Measurements from ENCODE around the gene KLB.
"Not testable (repeated sequence)": the region's sequence is repeated elsewhere in the genome, so short reads cannot be mapped to it uniquely, and the experiment has no call there.

KLB gene

DNA sequence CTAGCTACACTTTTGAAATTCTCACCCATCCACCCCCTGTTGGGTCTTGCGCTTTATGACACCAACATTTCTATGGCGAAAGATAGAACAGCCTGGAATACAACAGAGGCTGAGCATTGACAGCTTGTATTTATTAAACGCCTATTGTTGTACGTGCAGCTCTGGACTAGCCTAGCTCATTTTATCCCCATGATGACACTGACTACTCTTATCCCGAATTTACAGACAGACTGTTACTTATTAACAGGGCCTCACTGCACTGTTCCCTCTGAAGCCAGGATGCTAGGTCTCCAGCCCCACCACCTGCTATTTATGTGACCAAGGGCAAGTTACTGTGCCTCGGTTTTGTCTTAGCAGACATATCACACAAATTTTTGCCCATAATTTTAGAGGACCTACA lies 39.6 kb upstream of the KLB start:
- H3F3A ChIP-seq (ENCODE audit: control insufficient read depth, insufficient read depth), result peaks cover 22% of the 10 kb centered on the region
- no peak overlapping the region for H3K27ac ChIP-seq (ENCODE audit: low read depth, low read length)
- H3K79me2 ChIP-seq (ENCODE audit: control insufficient read depth, low read length), result peaks cover 42% of the 10 kb centered on the region
- H3K4me2 ChIP-seq (ENCODE audit: low read length), result peak overlapping the region; percentile 79
- peaks cover 26% of the 10 kb centered on the region; the same call in 1 of the 2 replicates for H3K36me3 ChIP-seq (ENCODE audit: control insufficient read depth, low read length)
- no peak for TF ChIP-seq EZH2phosphoT487 (IDR thresholded peaks at IDR 0.05; ENCODE audit: borderline replicate concordance, low read length)
- TF ChIP-seq, protein P1, sequence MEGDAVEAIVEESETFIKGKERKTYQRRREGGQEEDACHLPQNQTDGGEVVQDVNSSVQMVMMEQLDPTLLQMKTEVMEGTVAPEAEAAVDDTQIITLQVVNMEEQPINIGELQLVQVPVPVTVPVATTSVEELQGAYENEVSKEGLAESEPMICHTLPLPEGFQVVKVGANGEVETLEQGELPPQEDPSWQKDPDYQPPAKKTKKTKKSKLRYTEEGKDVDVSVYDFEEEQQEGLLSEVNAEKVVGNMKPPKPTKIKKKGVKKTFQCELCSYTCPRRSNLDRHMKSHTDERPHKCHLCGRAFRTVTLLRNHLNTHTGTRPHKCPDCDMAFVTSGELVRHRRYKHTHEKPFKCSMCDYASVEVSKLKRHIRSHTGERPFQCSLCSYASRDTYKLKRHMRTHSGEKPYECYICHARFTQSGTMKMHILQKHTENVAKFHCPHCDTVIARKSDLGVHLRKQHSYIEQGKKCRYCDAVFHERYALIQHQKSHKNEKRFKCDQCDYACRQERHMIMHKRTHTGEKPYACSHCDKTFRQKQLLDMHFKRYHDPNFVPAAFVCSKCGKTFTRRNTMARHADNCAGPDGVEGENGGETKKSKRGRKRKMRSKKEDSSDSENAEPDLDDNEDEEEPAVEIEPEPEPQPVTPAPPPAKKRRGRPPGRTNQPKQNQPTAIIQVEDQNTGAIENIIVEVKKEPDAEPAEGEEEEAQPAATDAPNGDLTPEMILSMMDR (IDR thresholded peaks at IDR 0.05; ENCODE audit: low read depth, low read length, poor library complexity, severe bottlenecking), result no peak
- peak overlapping the region; percentile 80; the same call in 1 of the 2 replicates for H3K4me3 ChIP-seq (ENCODE audit: low read length)
- H3K27me3 ChIP-seq (ENCODE audit: control insufficient read depth, low read length), result no peaks in the 10 kb centered on the region
- peaks cover 14% of the 10 kb centered on the region for H3K9me3 ChIP-seq (ENCODE audit: control insufficient read depth, insufficient read depth, low read length)
- H4K20me1 ChIP-seq (ENCODE audit: control insufficient read depth, insufficient read depth, low read depth, low read length), result no peaks in the 10 kb centered on the region
- H3K9me2 ChIP-seq (replicated peaks; ENCODE audit: control insufficient read depth, low read length), result no peaks in the 10 kb centered on the region
- H3K4me1 ChIP-seq (ENCODE audit: control insufficient read depth, low read length), result peaks cover 33% of the 10 kb centered on the region

- H3K79me2 ChIP-seq (ENCODE audit: control insufficient read depth, low read length), result peaks cover 20% of the 10 kb centered on the region
- H3K36me3 ChIP-seq (ENCODE audit: control insufficient read depth, low read length), result peaks cover 11% of the 10 kb centered on the region; the same call in 1 of the 2 replicates
- no peaks in the 10 kb centered on the region for H4K20me1 ChIP-seq (ENCODE audit: control insufficient read depth, insufficient read depth, low read depth, low read length)
- H3K4me2 ChIP-seq (ENCODE audit: low read length), result no peak overlapping the region
- TF ChIP-seq EZH2phosphoT487 (IDR thresholded peaks at IDR 0.05; ENCODE audit: borderline replicate concordance, low read length), result no peak
- TF ChIP-seq, protein P1 (IDR thresholded peaks at IDR 0.05; ENCODE audit: low read depth, low read length, poor library complexity, severe bottlenecking), result no peak
- H3K9me2 ChIP-seq (replicated peaks; ENCODE audit: control insufficient read depth, low read length), result no peaks in the 10 kb centered on the region
- peaks cover 8% of the 10 kb centered on the region for H3F3A ChIP-seq (ENCODE audit: control insufficient read depth, insufficient read depth)
- H3K9me3 ChIP-seq (ENCODE audit: control insufficient read depth, insufficient read depth, low read length), result peaks cover 17% of the 10 kb centered on the region
- no peak overlapping the region for H3K4me3 ChIP-seq (ENCODE audit: low read length)
- no peak overlapping the region for H3K27ac ChIP-seq (ENCODE audit: low read depth, low read length)
- H3K4me1 ChIP-seq (ENCODE audit: control insufficient read depth, low read length), result peaks cover 12% of the 10 kb centered on the region
- no peaks in the 10 kb centered on the region for H3K27me3 ChIP-seq (ENCODE audit: control insufficient read depth, low read length)
Observed at GRCh38 chr4:39369301-39369700, 37.4 kb upstream of the KLB start.

DNA sequence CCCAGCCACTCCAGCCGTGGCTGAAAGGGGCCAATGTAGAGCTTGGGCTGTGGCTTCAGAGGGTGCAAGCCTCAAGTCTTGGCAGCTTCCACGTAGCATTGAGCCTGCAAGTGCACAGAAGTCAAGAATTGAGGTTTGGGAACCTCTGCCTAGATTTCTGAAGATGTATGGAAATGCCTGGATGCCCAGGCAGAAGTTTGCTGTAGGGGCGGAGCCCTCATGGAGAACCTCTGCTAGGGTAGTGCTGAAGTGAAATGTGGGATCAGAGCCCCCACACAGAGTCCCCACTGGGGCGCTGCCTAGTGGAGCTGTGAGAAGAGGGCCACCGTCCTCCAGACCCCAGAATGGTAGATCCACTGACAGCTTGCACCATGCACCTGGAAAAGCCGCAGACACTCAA lies 35.5 kb upstream of the KLB start:
- not testable (repeated sequence) for H3K4me3 ChIP-seq (ENCODE audit: low read length); H3K27ac ChIP-seq (ENCODE audit: low read depth, low read length); H3K4me2 ChIP-seq (ENCODE audit: low read length); H3F3A ChIP-seq (ENCODE audit: control insufficient read depth, insufficient read depth); H3K27me3 ChIP-seq (ENCODE audit: control insufficient read depth, low read length); H4K20me1 ChIP-seq (ENCODE audit: control insufficient read depth, insufficient read depth, low read depth, low read length); H3K79me2 ChIP-seq (ENCODE audit: control insufficient read depth, low read length); H3K9me2 ChIP-seq (replicated peaks; ENCODE audit: control insufficient read depth, low read length); H3K36me3 ChIP-seq (ENCODE audit: control insufficient read depth, low read length)
- peaks cover 17% of the 10 kb centered on the region for H3K9me3 ChIP-seq (ENCODE audit: control insufficient read depth, insufficient read depth, low read length)
- H3K4me1 ChIP-seq (ENCODE audit: control insufficient read depth, low read length), result peaks cover 10% of the 10 kb centered on the region

DNA sequence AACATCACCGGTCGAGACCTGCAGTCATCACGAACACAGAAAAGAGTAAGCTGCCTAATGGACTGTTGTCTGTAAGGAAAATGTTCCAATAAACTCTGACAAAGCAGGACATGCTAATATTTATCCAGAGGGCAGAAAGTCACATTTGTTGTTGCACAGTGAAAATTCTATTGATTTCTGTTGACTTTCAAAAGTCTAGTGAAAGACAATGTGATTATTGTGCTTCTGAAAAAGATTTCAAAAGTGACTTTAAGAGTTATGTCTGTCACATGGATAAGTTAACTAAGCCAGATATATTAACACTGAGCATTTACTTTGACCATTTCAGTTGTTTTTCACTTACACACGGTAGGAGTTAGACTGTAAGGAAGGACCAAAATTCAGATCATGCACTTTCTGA lies 31.3 kb upstream of the KLB start:
- no peaks in the 10 kb centered on the region for H3K27me3 ChIP-seq (ENCODE audit: control insufficient read depth, low read length)
- no peaks in the 10 kb centered on the region for H3K4me1 ChIP-seq (ENCODE audit: control insufficient read depth, low read length)
- no peaks in the 10 kb centered on the region for H3F3A ChIP-seq (ENCODE audit: control insufficient read depth, insufficient read depth)
- H4K20me1 ChIP-seq (ENCODE audit: control insufficient read depth, insufficient read depth, low read depth, low read length), result no peaks in the 10 kb centered on the region
- no peak overlapping the region for H3K4me2 ChIP-seq (ENCODE audit: low read length)
- TF ChIP-seq EZH2phosphoT487 (IDR thresholded peaks at IDR 0.05; ENCODE audit: borderline replicate concordance, low read length), result no peak
- TF ChIP-seq, protein P1 (IDR thresholded peaks at IDR 0.05; ENCODE audit: low read depth, low read length, poor library complexity, severe bottlenecking), result no peak
- H3K9me2 ChIP-seq (replicated peaks; ENCODE audit: control insufficient read depth, low read length), result no peaks in the 10 kb centered on the region
- no peaks in the 10 kb centered on the region for H3K36me3 ChIP-seq (ENCODE audit: control insufficient read depth, low read length)
- no peaks in the 10 kb centered on the region for H3K79me2 ChIP-seq (ENCODE audit: control insufficient read depth, low read length)
- peaks cover 19% of the 10 kb centered on the region for H3K9me3 ChIP-seq (ENCODE audit: control insufficient read depth, insufficient read depth, low read length)
- H3K4me3 ChIP-seq (ENCODE audit: low read length), result no peak overlapping the region
- no peak overlapping the region for H3K27ac ChIP-seq (ENCODE audit: low read depth, low read length)
